Measurements from ENCODE around the gene SNX7. TPM values are rescaled to one million over a fixed set of nuclear protein-coding genes. Genes with fewer than 3 reads are reported as not detected.

The SNX7 gene
- total RNA-seq (10 to 100 TPM; 15.0 to 29.2 (median 20.7) TPM), polyA plus RNA-seq (10 to 100 TPM in 1 of 3 donors, 1 to 10 TPM in 2; 3.3 to 17.0 (median 6.8) TPM)
- long read RNA-seq, donor 1, transcript SNX7-201 (9 exons, 1,734 nt): major isoform, 14 of 21 reads
- long read RNA-seq, donor 1, partial matches to known transcripts: 7 of 21 reads
- long read RNA-seq, donor 1, other reads (novel, unspliced or antisense): 0 of 21 reads
- long read RNA-seq, donor 2, partial matches to known transcripts: 6 of 9 reads
- long read RNA-seq, donor 2, other reads (novel, unspliced or antisense): 0 of 9 reads
- long read RNA-seq, donor 3, transcript SNX7-201 (9 exons, 1,734 nt): major isoform, 6 of 17 reads
- long read RNA-seq, donor 3, partial matches to known transcripts: 11 of 17 reads
- long read RNA-seq, donor 3, other reads (novel, unspliced or antisense): 0 of 17 reads
- long read RNA-seq, donor 4, transcript SNX7-201 (9 exons, 1,734 nt): major isoform, 6 of 9 reads
- long read RNA-seq, donor 4, partial matches to known transcripts: 1 of 9 reads
- long read RNA-seq, donor 4, other reads (novel, unspliced or antisense): 2 of 9 reads
- long read RNA-seq, donor 5, transcript SNX7-201 (9 exons, 1,734 nt): major isoform, 59 of 65 reads
- long read RNA-seq, donor 5, partial matches to known transcripts: 0 of 65 reads
- long read RNA-seq, donor 5, other reads (novel, unspliced or antisense): 6 of 65 reads
- long read RNA-seq, donor 6, partial matches to known transcripts: 2 of 7 reads
- long read RNA-seq, donor 6, other reads (novel, unspliced or antisense): 2 of 7 reads
- long read RNA-seq, donor 7, partial matches to known transcripts: 8 of 11 reads
- long read RNA-seq, donor 7, other reads (novel, unspliced or antisense): 0 of 11 reads
- long read RNA-seq, donor 8, transcript SNX7-201 (9 exons, 1,734 nt): major isoform, 8 of 23 reads
- long read RNA-seq, donor 8, partial matches to known transcripts: 15 of 23 reads
- long read RNA-seq, donor 8, other reads (novel, unspliced or antisense): 0 of 23 reads
- long read RNA-seq, donor 9, partial matches to known transcripts: 13 of 15 reads
- long read RNA-seq, donor 9, other reads (novel, unspliced or antisense): 0 of 15 reads
- long read RNA-seq, donor 10, partial matches to known transcripts: 0 of 3 reads
- long read RNA-seq, donor 10, other reads (novel, unspliced or antisense): 0 of 3 reads

GRCh38 chr1:98661544-98662355, at the start of gene SNX7:
Gene SNX7, plus strand, starts transcription at chr1:98661721. Its CDS starts 11 bp downstream, at chr1:98661732.
- Histone ChIP-seq H3K27me3 (no peaks in the 10 kb centered on the region), H3K36me3 (replicated peaks in 1 of 2) (no peaks in the 10 kb centered on the region), H3K9me3 (replicated peaks in 1 of 3) (no peaks in the 10 kb centered on the region), H3K4me1 (replicated peaks in 1 of 2) (peaks cover 0 to 17% of the 10 kb centered on the region in 2 donors), H3K27ac (peak within 1 kb of the TSS; percentile 17 to 90 (median 83)), H3K4me3 (peak within 1 kb of the TSS; percentile 22 to 92 (median 72))
- peak; percentile 85 to 91 (median 86) for DNase-seq
- 0 to 1% (median 0%) methylated on average over 3 to 80 of the region's 80 CpGs for WGBS, 4 donors
- TF ChIP-seq POLR2A (IDR thresholded peaks at IDR 0.05): peak; percentile 54 to 82
- peak in 1 of 6 experiments; percentile 26 for TF ChIP-seq CTCF (IDR thresholded peaks at IDR 0.05)
- intact Hi-C loops (cut with DNase I): no loop called here

GRCh38 chr1:98637316-98637715, 24.2 kb upstream of the SNX7 start:
- Histone ChIP-seq H3K4me3 (no peak overlapping the region), H3K27ac (no peak overlapping the region), H3K9me3 (replicated peaks in 1 of 3) (no peaks in the 10 kb centered on the region), H3K36me3 (replicated peaks in 1 of 2) (no peaks in the 10 kb centered on the region), H3K27me3 (no peaks in the 10 kb centered on the region), H3K4me1 (replicated peaks in 1 of 2) (no peaks in the 10 kb centered on the region)
- no peak for TF ChIP-seq CTCF (IDR thresholded peaks at IDR 0.05)
- no peak for TF ChIP-seq POLR2A (IDR thresholded peaks at IDR 0.05)
- 80 to 90% (median 87%) methylated on average over 2 of the region's 2 CpGs for WGBS, 4 donors
- intact Hi-C loops (cut with DNase I): no loop called here
- DNase-seq: no peak

GRCh38 chr1:98638185-98638584, 23.3 kb upstream of the SNX7 start:
- intact Hi-C loops (cut with DNase I): no loop called here
- TF ChIP-seq CTCF (IDR thresholded peaks at IDR 0.05) (no peak), POLR2A (IDR thresholded peaks at IDR 0.05) (no peak)

More at GRCh38 chr1:98638185-98638584, 23.3 kb upstream of the SNX7 start:
- H3K9me3 ChIP-seq (replicated peaks in 1 of 3): no peaks in the 10 kb centered on the region
- no peaks in the 10 kb centered on the region for H3K4me1 ChIP-seq (replicated peaks in 1 of 2)
- H3K36me3 ChIP-seq (replicated peaks in 1 of 2): no peaks in the 10 kb centered on the region
- no peaks in the 10 kb centered on the region for H3K27me3 ChIP-seq
- H3K4me3 ChIP-seq: no peak overlapping the region
- no peak overlapping the region for H3K27ac ChIP-seq
- no peak for DNase-seq

Measured in adrenal gland (tissue), 19 donors.